NCI-H2227 (cell line): ENCODE measurements around the gene CYBC1.

ENCODE experiments used
- DNase-seq: peaks from one replicate; lab custom pipeline; 2025; ENCODE audit not compliant: unreplicated experiment; lab: John Stamatoyannopoulos, UW

Gene CYBC1

DNA sequence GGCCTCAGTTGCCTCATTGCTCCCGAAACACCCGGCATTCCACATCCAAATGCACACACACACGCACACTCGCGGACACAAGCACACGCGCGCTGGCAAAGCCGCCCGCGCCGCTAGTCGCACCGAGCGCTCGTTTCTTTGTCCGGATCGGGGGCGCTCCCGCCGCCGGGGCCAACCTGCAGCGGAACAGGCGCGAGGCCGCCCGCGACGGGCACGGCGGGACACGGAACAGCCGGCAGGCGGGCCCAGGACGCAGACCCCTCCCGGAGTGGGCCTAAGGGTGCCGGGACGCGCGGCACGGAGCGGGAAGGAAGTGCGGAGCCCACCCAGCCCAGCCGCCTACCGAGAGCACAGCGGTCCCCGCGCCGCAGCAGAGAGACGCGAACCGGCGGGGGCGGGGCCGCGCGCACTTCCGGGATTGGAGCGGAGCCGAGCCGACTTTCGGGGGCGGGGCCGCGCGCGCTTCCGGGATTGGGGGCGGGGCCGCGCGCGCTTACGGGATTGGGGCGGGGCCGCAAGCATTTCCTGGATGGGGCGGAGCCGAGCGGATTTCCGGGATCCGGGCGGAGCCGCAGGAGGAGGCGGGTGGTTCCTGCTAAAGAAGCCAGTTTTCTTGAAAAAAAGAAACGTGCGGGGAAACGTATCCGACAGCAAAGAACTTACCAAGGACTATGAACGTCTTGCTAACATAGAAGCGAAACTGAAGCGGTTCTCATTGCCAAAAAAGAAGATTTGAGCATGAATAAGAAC, at the start of gene CYBC1:
Gene CYBC1 (minus strand): TSS at position 396 of the 750 bp plus-strand sequence. CDS start 1,498 bp downstream, outside the sequence.
- peak; percentile 98 for DNase-seq

DNA sequence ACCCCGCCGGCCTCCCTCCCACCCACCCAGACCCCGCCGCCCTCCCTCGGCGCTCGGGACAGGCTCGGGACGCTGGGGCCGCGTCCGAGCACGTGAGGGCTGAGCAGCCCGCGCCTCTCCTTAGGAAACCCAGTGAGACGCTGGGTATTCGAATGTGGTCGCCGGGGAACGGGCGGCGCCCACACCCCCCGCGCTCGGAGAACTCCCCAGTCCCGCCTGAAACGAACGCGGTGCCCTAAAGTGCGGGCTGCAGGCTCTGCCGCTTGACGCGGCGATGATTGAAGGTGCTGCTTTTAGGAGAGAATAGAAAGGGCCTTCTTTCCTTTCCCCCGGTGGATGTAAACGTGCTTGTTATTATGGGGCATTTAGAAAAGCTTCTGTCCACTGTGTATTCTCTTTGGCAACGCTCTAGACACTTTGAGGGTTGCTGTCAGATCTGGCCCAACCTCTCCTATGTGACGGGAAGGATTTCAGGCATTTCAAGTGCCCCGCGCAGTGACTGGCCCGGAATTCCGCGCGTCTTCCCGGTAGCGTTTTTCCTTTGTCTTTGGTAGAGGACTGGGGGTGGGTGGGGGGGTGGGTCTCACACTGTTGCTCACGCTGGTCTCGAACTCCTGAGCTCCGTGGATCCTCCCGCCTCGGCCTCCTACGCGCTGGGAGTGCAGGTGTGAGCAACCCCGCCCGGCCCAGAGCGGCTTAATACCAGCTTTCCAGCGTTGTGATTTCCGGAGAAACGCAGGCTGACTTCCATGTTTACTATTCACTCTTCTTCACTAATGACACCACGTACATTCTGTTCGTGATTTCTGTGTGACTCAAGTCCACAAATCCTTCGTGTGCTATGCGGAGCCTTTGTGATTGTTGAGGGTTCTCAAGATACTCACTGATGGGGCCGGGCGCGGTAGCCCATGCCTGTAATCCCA, 47.2 kb upstream of the CYBC1 start:
- peak; percentile 86 for DNase-seq

DNA sequence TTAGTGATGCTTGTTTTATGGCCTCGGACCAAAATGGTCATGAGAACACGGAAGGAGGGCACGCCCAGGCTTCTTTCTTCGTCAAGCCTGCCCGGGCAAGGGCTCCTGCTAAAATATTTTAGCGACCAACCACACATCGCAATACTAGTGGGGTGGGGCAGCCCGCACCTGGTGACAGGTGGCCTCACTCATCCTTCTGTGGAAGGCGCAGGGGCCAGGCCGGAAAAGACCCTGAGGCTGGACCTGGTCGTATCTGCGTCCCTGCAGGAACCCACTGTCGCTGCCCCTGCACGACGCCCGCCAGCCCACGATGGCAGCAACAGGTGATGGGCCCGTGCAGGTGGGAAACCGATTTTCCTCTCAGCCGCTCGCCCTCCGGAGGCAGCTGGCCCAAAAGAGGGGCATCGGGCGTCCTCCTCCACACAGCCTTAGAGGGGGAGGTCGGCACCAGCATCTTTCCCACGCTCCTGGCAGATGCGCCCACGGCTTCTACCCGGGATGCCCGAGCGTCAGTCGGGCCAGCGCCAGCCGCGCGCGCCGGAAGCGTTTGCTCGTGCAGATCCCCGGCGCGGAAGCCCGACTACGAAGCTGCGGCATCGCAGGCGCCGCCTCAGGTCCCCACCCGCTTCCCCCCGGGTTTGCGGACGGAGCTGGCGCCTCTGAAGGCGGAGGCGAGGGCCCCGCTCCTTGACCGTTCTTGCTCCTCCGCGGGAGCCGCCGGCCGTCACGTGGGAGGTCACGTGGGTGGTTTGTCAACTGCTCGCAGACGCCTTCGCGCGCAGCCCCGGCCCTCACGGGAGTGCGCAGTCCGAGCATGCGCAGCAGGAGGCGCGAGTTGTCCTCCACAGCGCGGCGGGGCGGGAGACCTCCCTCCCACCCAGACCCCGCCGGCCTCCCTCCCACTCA, 46.2 kb upstream of the CYBC1 start:
- DNase-seq, result peak; percentile 98

DNA sequence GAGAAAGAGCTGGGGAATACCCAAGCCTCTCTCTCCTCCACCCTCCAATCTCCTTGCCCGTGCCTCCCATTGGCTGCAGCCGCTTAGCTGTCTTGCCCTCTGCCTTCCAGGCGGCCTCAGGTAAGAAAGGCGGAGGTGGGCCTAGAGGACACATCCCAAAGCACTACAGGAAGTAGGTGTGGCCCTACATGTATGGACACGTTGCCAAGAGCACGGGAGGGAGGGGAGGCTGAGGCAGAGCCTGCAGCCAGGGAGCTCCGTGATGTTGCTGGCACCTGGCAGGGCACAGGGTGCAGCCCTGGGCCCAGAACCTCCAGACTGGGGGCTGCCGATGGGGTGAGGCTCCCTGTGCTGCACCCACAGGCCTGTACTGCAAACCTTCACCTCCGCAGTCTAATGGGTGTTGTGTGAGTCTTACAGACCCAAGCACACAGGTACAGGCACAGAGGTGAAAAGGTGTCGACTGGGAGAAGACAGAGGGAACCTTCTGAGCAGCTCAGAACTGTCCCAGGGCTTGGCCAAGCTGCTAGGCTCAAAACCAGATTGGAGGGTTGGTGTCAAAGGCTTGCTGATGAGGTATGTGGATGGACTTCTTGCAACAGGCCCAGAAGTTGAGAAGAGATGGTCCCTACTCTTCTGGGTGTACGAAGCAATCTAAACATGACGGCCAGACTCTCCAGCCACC, 45.4 kb upstream of the CYBC1 start:
- no peak for DNase-seq

DNA sequence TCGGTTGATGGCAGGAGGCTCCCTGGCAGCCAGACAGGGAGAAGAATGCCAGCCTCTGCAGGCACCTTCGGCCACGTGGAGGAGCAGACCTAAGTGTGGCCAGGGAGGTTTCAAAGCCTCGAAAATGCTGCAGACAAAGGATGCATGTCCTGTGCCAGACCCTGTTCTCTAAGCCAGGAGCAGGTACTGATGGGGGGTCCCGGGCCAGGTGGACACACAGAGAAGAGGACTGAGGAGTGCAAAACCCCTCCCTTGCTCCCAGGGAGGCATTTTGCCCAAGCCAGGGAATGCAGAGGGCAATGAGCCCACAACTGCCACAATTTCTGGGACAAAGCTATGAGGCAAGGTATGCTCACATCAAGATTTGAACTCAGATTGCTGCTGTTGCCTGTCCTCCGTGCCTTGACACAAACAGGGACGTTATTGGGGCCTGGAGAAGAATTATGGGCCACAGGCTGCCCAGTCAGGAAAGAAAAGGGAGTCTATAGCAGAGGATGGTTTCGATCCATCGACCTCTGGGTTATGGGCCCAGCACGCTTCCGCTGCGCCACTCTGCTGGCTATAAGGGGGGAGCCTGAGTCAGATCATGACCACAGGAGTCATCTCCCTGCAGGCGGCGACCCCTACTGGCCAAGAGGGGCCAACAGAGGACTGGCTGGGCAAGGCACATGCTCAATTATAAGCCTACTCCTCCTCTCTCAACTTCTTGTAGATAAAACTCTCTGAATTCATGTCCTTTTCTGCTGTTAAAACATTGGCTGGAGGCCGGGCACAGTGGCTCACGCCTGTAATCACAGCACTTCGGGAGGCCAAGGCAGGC, 43.9 kb upstream of the CYBC1 start:
- DNase-seq, result peak; percentile 88

DNA sequence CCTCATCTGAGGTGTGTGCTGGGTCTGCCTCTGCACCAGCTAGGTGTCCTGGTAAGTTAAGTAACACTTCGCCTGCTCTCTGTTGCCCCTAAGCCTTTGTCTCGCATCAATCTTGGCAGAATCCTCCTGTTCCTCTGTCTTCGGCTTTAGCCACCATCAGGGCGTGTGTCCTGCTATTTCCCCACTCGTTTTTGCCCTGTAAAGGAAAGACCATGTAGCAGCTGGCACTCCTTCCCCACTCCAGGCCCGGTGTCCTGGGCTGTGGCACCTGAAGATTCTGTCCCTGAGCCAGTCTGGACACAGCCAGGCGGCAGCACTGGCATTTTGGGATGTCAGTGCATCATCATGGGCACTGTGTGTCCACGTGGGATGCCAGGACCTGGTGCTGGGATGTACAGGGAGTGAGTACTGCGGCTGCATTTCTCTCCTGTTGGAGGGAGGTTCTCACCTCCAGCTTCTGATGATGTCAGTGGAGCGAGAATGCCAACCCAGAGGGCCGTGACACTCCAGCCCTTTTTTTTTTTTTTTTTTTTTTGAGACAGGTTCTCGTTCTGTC, 42.8 kb upstream of the CYBC1 start:
- no peak for DNase-seq

DNA sequence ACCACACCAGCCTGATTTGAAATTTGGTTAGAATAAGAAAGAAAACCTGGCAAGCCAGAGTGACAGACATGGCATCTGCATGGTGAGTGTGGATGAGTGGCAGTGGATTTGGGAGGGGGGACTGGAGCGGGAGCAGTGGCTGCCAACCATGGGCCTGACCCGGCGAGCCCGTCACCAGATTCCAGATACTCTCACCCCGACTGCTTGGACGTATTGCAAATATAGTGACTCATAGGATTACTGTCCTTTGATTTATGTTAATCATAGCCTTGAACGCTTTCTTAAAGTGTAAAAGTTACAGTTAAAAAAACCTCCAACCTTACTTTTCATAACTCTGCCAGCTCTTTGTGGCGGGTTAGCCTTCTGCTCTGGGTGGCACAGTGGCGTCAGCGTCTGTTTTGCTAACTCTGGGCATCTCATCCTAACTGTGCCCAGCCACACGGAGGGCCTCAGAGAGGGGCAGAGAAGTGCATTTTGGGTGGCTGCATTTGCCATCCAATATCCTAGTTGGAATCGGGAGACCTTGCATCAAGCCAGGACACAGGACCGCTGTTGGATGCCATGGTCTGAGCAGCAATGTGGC, 42.2 kb upstream of the CYBC1 start:
- no peak for DNase-seq

DNA sequence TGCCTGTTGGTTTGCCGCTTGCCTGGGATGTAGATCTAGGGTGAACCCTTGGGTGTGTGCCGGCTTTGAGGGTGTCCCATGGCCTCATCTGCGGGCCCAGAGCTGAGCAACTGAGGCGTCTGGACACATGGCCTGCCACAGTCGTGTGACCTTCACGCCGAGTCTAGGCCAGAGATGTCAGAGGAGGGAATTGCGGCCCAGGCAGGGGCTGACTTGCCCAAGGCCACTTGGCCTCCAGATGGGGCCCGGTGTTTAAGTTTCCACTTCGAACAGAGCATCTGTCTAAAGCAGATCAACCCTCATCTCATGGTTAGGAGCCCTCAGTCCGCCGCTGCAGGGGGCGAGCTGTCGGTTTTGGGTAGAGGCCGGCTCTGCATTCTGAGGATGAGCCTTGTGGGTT, 41.0 kb upstream of the CYBC1 start:
- DNase-seq, result no peak

DNA sequence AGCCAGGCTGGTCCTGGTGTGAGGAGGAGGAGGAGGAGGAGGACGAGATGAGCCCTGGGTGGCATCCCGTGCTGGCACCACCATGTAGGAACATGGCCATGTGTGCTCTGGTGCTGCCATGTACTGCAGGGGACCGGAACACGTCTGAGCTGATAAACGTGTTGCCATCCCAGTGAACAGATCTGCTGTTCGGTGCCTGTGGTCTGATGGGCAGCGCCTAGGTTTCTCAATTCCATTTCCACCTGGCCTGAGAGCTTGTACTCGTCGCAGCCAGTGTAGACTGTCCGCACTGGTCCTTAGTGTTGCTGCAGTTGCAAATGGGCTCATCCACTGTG, 40.6 kb upstream of the CYBC1 start:
- no peak for DNase-seq

DNA sequence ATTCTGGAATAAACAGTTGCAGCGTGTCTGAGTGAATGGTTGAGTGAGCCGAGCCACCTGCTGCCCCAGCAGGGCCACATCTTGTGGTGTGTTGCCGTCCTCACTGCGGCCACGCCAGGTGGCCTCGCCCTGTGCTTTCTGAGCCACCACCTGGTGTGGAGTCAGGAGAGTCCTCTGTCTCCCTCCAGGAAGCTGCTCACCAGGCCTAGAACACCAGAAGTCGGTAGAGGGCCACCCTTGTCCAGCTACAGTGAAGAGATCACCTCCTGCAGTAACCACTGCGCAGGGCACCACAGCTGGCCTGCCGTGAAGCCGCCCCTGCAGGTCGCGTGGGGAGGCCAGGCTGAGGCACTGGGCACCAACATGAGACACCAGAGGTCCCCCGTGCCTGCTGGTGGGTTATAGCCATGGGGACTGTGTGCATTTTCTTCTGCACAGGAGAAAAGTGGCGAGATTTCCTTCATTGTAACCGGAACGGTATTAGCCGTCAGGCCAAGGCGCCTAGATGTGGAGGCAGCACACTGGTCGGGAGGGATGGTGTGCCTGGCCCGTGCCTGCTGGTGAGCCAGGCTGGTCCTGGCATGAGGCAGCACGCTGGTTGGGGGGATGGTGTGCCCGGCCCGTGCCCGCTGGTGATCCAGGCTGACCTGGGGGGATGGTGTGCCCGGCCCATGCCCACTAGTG, 40.1 kb upstream of the CYBC1 start:
- no peak for DNase-seq

DNA sequence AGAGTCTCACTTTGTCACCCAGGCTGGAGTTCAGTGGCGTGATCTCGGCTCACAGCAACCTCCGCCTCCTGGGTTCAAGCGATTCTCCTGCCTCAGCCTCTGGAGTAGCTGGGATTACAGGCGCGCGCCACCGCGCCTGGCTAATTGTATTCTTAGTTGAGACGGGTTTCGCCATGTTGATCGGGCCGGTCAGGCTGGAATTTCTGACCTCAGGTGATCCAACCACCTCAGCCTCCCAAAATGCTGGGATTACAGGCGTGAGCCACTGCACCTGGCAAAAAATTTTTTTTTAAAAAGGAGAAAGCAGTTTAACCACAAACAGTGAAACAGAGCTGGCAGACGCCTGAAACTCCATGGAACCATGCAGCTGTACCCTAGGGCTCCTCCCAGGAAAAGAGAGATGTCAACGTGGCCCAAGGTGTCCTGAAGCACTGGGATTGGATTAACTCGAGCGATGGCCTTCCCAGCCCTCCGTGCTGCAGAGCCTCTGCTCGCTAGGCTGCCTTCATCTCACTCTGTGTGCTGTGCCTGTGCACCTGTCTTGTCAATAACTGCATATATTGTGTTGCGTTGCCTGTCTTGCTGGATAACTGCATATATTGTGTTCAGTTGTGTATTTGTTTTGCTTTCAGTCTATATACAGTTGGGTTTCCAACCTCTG, 39.4 kb upstream of the CYBC1 start:
- DNase-seq, result no peak

DNA sequence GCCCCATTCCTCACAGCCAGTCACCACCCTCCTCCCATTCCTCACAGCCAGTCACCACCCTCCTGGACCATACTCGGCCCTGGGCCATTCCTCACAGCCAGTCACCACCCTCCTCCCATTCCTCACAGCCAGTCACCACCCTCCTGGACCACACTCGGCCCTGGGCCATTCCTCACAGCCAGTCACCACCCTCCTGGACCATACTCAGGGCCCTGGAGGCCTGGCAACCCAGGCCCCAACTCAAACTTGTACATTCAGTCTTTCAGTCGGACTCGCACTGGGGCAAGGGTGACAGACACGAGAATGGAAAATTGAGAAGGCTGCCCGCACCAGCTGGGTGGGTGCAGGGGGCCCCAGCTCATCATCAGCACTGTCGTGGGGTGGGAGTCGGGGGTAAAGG, 38.6 kb upstream of the CYBC1 start:
- no peak for DNase-seq

DNA sequence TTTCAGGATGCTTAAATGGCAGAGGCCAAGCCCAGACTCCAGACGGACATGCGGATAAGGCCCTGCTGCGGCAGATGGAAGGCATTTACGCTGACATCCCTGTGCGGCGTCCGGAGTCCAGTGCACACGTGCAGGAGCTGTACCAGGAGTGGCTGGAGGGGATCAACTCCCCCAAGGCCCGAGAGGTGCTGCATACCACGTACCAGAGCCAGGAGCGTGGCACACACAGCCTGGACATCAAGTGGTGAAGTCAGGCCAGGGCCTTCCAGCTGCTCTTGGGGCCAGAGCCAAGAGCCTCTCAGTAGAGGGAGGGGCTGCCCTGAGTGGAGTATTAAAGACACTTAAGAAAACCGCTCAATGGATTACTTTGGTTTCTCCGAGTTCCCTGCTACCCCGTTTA, 37.4 kb upstream of the CYBC1 start:
- no peak for DNase-seq

DNA sequence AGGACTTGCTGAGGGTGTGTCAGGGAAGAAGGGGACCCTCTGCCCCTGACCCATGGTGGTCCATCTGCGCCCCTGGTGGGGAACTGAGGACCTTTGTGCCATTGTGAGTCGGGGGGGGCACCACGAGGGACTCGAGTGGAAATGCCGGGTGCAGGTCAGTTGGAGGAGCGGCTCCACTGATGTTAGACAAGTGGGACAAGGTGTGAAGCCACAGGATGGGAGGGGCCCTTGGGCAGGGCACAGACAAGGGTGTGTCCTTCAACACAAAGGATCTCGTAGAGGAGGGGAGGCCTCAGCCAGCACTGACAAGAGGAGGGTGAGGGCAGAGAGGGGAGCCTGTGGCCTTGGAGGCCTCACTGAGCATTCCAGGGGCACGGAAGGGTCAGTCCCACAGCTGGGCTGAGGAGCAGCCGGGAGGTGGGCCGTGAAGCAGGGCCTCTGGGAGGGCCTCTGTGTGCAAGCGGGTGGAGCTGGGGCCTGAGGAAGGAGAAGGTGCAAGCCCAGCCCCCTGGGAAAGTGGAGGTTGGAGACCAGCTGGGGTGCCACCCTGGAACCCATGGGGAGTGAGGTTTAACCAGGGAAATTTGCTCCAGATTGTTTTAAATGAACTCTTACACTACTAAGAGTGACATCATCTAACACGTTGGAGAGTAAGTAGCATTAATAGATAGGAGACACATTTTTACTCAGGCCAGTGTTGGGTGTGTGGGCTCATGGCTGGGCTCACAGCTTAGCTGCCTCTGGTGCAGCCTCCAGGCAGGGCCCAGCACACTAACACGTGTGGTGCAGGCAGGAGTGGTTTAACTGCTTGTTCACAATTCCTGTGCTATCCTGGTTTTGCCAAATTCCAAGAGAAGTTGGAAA, 35.9 kb upstream of the CYBC1 start:
- no peak for DNase-seq

DNA sequence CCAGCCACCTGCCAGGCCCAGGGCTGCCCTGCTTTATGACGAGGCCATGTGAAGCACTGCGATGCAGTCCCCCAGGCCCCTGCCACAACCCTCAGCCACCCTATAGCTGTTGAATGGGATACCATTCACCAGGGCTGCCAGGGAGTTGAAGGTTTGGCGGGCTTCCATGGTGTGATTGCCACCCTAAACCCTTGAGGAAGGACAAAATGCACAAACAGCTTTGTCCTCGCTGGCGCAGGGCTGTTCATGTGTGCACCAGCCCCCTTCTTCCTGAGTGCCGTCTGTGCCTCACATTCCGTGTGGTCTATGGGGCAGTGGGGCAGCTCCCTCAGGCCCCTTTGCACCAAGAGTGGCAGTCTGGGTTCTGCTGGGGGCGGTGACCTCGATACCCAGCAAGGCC, 33.3 kb upstream of the CYBC1 start:
- no peak for DNase-seq

DNA sequence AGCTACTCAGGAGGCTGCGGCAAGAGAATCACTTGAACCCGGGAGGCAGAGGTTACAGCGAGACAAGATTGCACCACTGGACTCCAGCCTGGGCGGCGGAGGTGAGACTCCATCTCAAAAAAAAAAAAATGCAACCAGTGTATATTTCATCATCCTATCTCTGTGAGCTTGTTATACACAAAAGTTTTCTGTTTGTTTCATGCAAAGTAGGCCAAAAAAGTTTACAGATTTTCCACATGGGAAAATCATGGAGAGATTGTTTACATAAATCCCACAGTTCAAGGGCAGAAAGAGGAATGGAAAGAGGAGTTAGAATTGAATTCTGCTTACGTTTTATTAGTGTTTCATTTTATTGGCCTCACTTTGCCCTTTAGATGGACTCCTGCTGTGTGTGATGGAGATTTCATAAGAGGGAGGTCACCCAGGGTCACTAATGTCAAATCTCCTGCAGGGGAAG, 32.7 kb upstream of the CYBC1 start:
- DNase-seq, result no peak

DNA sequence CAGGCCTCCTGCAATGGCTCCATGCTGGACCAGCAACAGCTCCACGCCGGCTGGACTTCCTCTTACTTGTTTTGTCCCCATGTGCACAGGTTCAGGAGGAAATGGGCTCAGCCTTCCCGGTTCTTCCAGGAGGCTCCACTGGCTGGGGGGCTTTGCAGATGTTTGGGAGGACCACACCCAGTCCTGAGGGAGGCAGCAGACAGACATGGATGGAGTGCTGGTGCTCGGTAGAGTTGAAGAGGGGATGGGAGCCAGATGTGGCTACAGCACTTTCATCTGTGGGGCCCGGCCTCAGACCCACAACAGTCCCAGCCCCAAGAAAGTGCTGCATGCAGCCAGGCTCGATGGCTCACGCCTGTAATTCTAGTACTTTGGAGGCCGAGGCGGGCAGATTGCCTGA, 29.8 kb upstream of the CYBC1 start:
- no peak for DNase-seq
